Fibroblast of villous mesenchyme (primary cell): ENCODE measurements around the gene GASK1B. TPM values are rescaled to one million over a fixed set of nuclear protein-coding genes. Genes with fewer than 3 reads are reported as not detected.

ENCODE experiments used
- DNase-seq: peaks from one replicate; pipeline ENCODE4 v3.0.0-alpha.2; 2010; ENCODE audit warnings: low read depth
- H3K4me3 ChIP-seq: 2 replicates; pipeline ENCODE4 v1.5.1; 2011; ENCODE audit warnings: low read depth, mild to moderate bottlenecking, low read length
- total RNA-seq: library from RNA; depleted of rRNA; stranded (reverse); fragments of >200 nt; gene quantifications from 2 replicates; pipeline ENCODE4 v1.2.3, GENCODE V29; 2012
- TF ChIP-seq, protein P1 (sequence below): IDR thresholded peaks from 2 replicates; pipeline ENCODE4 v1.5.1; 2012; ENCODE audit warnings: low read depth, mild to moderate bottlenecking, low read length; ENCODE audit not compliant: insufficient read depth

The GASK1B gene
- total RNA-seq, 1 donor, result 73.8 TPM

DNA sequence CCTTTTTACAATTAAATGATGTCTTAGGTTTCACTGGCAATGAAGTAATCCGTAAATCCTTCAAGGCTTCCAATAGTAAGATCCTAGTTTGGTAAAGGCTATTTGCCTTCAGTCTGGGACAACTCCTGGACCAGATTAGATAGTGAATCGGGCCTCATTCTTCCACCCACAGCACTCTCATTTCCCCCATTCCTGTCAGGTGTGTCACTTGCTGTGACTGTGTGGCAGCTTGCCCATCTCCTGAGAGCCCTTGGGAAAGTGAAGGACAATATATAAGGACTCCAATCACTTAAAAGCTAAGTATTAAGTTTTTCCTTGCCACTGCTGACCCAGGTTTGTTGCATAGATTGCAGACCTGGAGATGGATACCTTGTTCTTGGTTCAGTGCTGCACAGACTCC lies 3.3 kb upstream of the GASK1B start:
- DNase-seq, result no peak

DNA sequence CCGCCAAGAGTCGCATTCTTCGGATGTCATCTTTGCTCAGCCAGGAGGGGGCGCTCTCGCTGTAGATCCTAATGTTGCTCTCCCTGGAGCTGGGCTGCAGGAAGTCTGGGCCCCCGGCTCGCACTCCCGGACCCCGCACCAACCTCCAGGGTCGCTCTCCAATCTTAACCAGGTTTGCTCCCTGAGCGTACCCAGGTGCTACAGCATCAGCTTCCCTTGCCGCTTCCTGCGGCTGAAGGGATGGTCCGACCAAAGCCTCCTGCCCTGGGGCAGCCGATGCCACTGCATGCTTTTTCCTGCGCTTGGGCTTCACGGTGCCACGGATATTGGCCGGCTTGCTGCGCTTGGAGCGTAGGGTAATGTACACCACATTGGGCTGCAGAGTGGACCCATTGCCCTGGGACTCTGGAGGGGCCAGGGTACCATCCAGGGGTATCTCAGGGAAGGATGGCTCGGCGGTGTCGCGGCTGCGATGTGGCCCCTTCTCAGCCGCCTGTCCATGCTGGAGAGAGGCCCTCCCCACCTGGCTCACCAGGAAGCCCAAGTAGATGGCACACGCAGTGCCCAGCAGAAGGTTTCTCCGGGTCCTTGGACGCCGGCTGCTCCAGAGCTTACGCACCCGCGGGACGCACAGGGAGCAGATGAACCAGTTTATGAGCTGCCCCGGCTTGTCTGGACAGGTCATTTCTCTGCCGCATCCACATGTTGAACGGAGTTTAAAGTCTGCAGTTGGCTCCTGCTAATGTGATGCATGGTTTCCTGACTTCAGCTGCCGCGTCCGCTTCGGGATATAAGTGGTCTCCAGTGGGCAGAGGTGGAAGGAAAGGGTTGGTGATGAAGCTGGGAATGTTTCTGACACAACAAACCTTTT lies 1.9 kb downstream of the GASK1B start:
- H3K4me3 ChIP-seq, result peak overlapping the region; percentile 74
- peak; percentile 74 for DNase-seq
- TF ChIP-seq, protein P1, sequence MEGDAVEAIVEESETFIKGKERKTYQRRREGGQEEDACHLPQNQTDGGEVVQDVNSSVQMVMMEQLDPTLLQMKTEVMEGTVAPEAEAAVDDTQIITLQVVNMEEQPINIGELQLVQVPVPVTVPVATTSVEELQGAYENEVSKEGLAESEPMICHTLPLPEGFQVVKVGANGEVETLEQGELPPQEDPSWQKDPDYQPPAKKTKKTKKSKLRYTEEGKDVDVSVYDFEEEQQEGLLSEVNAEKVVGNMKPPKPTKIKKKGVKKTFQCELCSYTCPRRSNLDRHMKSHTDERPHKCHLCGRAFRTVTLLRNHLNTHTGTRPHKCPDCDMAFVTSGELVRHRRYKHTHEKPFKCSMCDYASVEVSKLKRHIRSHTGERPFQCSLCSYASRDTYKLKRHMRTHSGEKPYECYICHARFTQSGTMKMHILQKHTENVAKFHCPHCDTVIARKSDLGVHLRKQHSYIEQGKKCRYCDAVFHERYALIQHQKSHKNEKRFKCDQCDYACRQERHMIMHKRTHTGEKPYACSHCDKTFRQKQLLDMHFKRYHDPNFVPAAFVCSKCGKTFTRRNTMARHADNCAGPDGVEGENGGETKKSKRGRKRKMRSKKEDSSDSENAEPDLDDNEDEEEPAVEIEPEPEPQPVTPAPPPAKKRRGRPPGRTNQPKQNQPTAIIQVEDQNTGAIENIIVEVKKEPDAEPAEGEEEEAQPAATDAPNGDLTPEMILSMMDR, result peak; percentile 54

More for the DNA sequence above, 3.3 kb upstream of the GASK1B start:
- H3K4me3 ChIP-seq, result no peak overlapping the region
- TF ChIP-seq, protein P1, result no peak

DNA sequence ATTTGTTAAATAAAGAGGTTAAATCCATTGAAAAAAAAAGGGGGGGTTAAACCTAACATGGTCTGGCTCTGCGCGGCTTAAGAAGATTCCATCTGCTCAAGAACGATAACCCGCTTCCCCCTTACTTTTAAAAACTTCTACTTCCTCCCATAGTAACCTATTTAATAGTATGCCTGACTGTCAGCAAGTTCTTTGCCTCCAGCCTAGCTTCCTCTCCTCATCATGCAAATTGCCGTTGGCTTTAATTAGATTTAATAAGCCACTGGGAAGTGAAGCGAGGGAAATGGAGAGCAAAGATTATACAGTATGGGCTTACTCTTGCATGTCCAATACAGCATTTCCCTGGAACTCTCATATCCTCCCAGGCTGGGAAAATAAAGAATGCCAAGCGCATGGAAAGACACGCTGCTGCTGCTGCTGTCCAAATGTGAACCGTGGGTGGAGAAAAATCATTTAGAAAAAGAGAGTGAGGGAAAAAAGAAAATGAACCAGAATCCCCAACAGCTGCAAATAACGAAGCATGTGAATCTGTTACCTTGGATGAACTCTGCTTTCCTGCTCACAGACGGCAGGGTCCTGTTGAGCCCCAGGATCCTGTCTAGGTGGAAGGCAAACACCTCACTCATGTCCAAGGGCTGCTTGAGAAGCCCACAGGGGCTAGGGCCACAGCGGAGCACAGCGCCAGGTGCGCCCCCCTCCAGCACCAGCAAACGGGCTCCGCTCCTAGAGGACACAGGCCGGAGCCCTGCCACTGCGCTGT lies 2.7 kb downstream of the GASK1B start:
- H3K4me3 ChIP-seq, result peak overlapping the region; percentile 74
- DNase-seq, result peak; percentile 57
- TF ChIP-seq, protein P1, result no peak

DNA sequence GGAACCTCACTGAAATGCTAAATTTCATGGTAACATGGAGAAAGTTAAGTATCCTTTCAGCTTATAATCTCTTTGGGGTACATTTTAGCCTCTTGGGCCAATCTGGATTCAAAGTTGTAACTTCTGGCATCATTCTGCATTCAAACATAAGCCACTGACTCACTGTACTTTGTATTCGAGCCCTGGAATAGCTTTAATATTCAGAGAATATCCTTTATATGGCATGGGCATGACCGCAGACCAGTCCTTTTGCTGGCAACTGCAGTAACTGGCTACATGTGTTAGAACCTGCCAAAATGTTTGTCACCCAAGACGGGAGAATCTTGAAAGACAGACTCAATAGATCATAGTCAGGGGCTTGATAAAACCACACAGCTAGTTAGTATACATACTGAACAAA lies 3.3 kb downstream of the GASK1B start:
- no peak for DNase-seq
- H3K4me3 ChIP-seq, result peak overlapping the region; percentile 74
- TF ChIP-seq, protein P1, result no peak

DNA sequence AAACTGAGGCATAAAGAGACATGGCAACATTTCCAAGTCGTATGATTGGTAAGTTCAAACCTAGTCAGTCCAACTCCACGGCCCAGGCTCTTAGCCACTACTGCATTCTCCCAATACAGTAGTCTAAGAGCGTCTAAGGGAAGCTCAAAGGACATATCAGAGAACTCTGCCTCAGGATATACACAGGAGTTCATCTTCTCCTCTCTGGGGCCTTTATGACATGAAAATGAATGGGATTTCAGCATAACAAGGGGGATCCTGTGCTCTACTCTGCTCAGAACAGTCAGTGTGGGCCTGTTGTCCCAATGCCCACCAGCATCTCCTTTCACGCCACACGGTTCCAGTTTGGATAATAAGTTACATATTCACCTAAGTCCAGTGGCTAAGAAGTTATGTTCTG lies 4.2 kb downstream of the GASK1B start:
- peak overlapping the region; percentile 74 for H3K4me3 ChIP-seq
- TF ChIP-seq, protein P1, result no peak
- no peak for DNase-seq

DNA sequence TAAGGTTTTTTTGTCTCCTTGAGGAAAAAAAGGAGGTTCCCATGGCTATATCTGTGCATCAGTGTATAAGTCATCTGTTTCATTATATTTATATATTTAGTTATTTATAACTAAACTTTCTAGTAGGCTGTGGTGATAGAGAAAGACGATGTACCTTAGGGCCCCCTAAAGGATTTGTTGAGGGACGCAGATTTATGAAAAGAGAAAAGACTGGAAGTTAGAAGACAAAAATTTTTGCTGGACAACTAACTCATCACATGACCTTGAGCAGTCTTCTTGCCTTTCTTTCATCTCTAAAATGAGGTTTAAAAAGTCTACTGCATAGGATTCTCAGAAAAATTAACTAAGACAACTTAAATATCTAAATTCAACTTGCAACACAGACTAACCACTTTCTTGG lies 6.1 kb downstream of the GASK1B start:
- no peak for DNase-seq
- TF ChIP-seq, protein P1, result no peak

More for the DNA sequence above, 6.1 kb downstream of the GASK1B start:
- peak overlapping the region; percentile 4 for H3K4me3 ChIP-seq
